ENCODE results near the gene CCNG2. TPM values are rescaled to one million over a fixed set of nuclear protein-coding genes. Genes with fewer than 3 reads are reported as not detected.

CCNG2 gene
- total RNA-seq, 1 experiment from 2014 or later: 10.6 TPM

GRCh38 chr4:77190053-77190452, 33.0 kb downstream of the CCNG2 start:
- Histone ChIP-seq H4K5ac (ENCODE audit: insufficient read length, low read depth, low read length) (no peak overlapping the region), H3K27me3 (ENCODE audit: insufficient read depth, low read length) (peaks cover 6% of the 10 kb centered on the region; the same call in 1 of the 2 replicates), H4K8ac (replicated peaks; ENCODE audit: insufficient read length, low read depth, low read length) (no peak overlapping the region), H2BK20ac (ENCODE audit: low read depth, low read length, poor library complexity, severe bottlenecking) (no peak overlapping the region), H2BK15ac (ENCODE audit: low read depth, low read length) (no peak overlapping the region), H2BK12ac (ENCODE audit: insufficient read length, low read depth, low read length) (no peak overlapping the region), H3K4me1 (ENCODE audit: insufficient read depth, low read length) (no peaks in the 10 kb centered on the region), H2BK120ac (ENCODE audit: low read depth, low read length, poor library complexity, severe bottlenecking) (no peak overlapping the region), H3K9me3 (ENCODE audit: control insufficient read depth, low read depth, low read length) (no peaks in the 10 kb centered on the region), H3T11ph (ENCODE audit: low read length) (no peak overlapping the region), H3K4me2 (ENCODE audit: insufficient read depth, insufficient read length, low read length) (no peak overlapping the region), H2AK5ac (ENCODE audit: insufficient read length, low read length) (no peak overlapping the region), H3K56ac (ENCODE audit: insufficient read length, low read depth, low read length) (no peak overlapping the region), H3K14ac (ENCODE audit: insufficient read depth, low read length) (no peak overlapping the region), H3K18ac (ENCODE audit: insufficient read length, low read depth, low read length) (no peak overlapping the region), H4K91ac (ENCODE audit: insufficient read length, low read depth, low read length) (no peak overlapping the region), H3K4ac (ENCODE audit: low read depth, low read length) (no peak overlapping the region), H3K79me1 (ENCODE audit: insufficient read depth, low read depth, low read length, poor library complexity, severe bottlenecking) (no peaks in the 10 kb centered on the region), H3K9ac (ENCODE audit: extremely low read depth, insufficient read length, low read length) (no peak overlapping the region), H2AFZ (ENCODE audit: low read length) (no peak overlapping the region), H3K23me2 (ENCODE audit: insufficient read length, low read depth, low read length, poor library complexity, severe bottlenecking) (no peaks in the 10 kb centered on the region), H3K23ac (ENCODE audit: insufficient read length, low read depth, low read length) (no peak overlapping the region), H3K79me2 (ENCODE audit: insufficient read depth, low read length) (no peaks in the 10 kb centered on the region), H2BK5ac (ENCODE audit: insufficient read length, low read length) (no peak overlapping the region), H3K27ac (ENCODE audit: insufficient read length, low read depth, low read length) (no peak overlapping the region), H4K20me1 (ENCODE audit: control insufficient read depth, insufficient read depth, insufficient read length) (no peaks in the 10 kb centered on the region)
- no CpG with 5 or more reads among the region's 1 CpG for WGBS (ENCODE audit: extremely low coverage, insufficient read length, low lambda C conversion rate)
- H3K27ac Mint-ChIP-seq: no peak overlapping the region
- no peak for TF ChIP-seq CTCF (conservative IDR thresholded peaks at IDR 0.05)
- H3K4me3 Mint-ChIP-seq: no peak overlapping the region
- peaks cover 11 to 12% of the 10 kb centered on the region in 2 experiments for H3K4me1 Mint-ChIP-seq
- no peaks in the 10 kb centered on the region for H3K9me3 Mint-ChIP-seq
- peaks cover 38% of the 10 kb centered on the region for H3K27me3 Mint-ChIP-seq (ENCODE audit: low read depth)
- H3K36me3 Mint-ChIP-seq (ENCODE audit: insufficient read depth in 1 of 3, low read depth in 3 of 3): no peaks in the 10 kb centered on the region
- no peak for DNase-seq

Measured in H9 (cell line).